OCI-M1 (cell line): ENCODE data around the gene OR10V1.
"Not testable (repeated sequence)": the region's sequence is repeated elsewhere in the genome, so short reads cannot be mapped to it uniquely, and the experiment has no call there.

Experiments
- DNase-seq: peaks from one replicate; lab custom pipeline; 2025; lab: John Stamatoyannopoulos, UW

The OR10V1 gene

GRCh38 chr11:59708537-59708936 is 5.1 kb downstream of the OR10V1 start:
- DNase-seq: no peak

DNA sequence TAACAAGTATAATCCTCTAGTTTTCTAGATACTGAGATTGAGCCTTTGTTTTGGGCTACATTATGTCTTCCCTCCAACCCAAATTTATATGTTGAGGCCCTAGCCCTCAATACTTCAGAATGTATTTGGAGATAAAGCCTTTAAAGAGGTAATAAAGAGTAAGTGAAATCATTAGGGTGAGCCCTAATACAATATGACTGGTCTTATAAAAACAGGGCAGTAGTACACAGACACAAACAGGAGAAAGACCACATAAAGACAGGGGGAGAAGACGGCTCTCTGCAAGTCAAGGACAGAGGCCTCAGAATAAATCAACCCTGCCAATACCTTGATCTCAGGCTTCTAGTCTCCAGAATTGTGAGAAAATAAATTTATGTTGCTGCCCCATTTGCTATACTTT is 6.3 kb downstream of the OR10V1 start:
- DNase-seq: no peak

DNA sequence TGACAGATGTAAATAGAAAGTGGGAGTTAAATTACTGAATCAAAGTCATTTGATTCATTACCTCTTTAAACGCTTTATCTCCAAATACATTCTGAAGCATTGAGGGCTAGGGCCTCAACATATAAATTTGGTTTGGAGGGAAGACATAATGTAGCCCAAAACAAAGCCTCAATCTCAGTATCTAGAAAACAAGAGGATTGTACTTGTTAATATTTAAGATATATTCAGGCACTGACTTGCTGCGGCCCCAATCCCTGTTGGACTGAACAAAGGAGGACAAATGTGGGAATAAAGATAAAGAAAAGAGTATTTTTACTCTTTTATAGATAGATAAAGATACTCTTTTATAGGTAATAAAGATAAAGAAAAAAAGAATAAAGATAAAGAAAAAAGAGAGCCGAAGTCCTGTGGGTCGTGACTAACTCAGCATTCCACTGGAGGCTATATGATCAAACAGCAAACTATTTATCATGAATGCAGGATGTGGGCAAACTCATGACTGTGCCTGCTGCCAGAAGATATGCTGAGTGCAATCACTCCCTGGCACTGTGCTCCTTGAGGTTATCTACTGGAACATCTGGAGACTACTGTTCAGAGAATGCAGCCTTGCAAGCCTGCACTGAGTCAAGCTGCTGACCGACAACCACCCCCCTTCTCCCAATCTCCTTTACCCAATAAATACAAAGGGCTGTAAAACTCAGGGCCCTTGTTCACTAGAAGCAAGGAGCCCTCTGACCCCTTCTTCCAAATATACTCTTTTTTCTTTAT is 6.9 kb downstream of the OR10V1 start:
- peak; percentile 93 for DNase-seq

DNA sequence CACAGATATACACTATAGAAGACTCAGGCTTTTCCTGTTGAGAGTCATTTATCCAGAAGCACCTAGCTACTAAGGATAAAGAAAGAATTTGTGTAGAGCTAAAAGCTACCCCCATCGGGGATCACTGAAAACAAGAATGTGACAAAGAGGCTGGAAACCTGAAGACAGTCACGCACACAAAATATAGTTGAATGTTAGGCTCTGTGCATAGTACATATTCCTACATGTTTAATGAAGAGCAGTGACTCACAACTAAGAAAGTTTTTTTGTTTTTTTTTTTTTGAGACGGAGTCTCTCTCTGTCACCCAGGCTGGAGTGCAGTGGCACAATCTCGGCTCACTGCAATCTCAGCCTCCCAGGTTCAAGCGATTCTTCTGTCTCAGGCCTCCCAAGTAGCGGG is 8.4 kb downstream of the OR10V1 start:
- no peak for DNase-seq

GRCh38 chr11:59703515-59703914 is 10.1 kb downstream of the OR10V1 start:
- DNase-seq: not testable (repeated sequence)

GRCh38 chr11:59700157-59700556 is 13.5 kb downstream of the OR10V1 start:
- DNase-seq: not testable (repeated sequence)

GRCh38 chr11:59698506-59698905 is 15.1 kb downstream of the OR10V1 start:
- no peak for DNase-seq

DNA sequence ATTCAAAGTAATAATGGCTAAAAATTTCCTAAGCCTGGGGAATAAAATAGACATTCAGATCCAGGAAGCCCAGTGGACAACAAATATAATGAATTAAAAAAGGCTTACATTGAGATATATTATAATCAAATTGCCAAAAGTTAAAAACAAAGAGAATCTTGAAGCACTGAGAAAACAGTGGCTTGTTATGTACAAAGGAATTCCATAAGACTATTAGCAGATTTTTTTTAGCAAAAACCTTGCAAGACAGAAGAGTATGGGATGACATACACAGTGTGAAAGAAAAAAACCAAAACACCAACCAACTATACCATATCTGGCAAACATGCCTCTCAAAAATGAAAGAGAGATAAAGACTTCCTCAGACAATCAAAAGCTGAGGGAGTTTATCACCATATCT is 20.7 kb downstream of the OR10V1 start:
- DNase-seq: no peak

DNA sequence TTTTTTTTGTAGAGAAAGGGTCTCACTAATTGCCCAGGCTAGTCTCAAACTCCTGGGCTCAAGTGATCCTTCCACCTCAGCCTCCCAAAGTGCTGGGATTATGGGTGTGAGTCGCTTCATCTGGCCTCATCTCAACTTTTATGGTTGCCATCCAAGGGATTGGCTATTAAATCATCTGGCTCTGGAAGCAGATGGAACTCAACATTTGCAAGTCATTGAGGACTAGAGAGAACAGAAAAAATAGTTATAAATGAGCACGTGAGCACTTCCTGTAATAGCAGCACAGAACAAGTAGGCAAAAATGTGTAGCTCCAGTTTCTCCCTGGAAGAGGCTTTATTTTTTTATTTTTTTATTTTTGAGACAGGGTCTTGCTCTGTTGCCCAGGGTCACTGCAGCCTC is 22.5 kb downstream of the OR10V1 start:
- no peak for DNase-seq

- DNase-seq: no peak
Measured at GRCh38 chr11:59689015-59689414, 24.6 kb downstream of the OR10V1 start.

- DNase-seq: peak; percentile 79
Measured at GRCh38 chr11:59681260-59681725, 32.4 kb downstream of the OR10V1 start.

DNA sequence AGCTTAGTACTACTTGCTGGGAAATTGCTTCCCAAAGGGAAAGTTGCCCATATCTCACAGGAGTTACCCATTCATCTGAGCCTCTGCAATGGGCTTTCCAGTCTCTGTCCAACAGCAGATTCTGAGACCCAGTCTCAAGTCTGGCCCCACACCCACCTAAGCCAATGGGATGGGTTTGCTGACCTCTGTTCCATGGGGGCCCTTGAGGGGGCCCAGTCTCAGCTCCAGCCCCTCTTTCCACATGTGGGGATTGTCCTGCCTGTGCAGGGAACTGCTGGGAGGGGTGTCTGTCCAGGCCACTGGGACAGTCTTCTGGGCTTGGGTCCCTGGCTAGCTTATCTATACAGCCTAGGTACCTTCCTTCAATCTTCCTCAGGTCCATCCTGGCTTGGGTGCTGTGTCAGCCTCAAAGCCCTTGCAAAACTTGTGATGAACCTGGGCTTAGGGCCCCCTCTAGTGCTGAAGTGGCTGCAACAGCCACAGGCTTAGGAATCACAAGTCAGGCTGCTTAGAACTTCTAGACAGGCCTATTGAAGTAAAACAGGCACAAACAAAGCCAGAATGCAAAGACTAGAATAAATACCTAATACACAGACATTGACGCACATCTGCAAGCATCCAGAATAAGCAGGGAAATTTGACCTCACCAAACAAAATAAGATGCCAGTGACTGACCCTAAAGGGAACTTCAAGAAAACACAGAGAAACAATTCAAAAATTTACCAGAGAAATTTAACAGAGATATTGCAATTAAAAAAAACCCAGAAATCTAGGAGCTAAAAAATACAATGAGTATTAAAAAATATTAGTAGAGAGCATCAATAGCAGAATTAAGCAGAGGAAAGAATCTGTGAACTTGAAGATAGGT is 33.1 kb downstream of the OR10V1 start:
- peak; percentile 90 for DNase-seq

DNA sequence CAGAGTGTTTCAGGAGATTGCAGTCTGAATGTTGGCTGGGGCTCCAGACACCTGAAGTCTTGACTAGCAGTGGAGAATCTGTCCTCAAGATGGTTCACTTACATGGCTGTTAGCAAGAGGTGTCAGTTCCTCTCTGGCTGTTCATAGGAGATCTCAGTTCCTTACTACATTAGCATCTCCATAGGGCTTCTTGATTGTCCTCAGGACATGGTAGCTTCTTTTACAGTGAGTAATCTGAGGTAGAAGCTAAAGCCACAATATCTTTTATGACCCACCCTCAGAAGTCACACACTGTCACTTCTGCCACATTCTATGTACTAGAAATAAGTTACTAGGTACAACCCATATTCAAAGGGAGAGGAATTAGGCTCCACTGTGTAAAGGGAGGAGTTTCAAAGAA is 34.3 kb downstream of the OR10V1 start:
- no peak for DNase-seq

- DNase-seq: no peak
Measured at GRCh38 chr11:59678813-59679165, 34.9 kb downstream of the OR10V1 start.

- no peak for DNase-seq
Measured at GRCh38 chr11:59678118-59678812, 35.4 kb downstream of the OR10V1 start.

GRCh38 chr11:59676205-59676604 is 37.4 kb downstream of the OR10V1 start:
- DNase-seq: no peak

DNA sequence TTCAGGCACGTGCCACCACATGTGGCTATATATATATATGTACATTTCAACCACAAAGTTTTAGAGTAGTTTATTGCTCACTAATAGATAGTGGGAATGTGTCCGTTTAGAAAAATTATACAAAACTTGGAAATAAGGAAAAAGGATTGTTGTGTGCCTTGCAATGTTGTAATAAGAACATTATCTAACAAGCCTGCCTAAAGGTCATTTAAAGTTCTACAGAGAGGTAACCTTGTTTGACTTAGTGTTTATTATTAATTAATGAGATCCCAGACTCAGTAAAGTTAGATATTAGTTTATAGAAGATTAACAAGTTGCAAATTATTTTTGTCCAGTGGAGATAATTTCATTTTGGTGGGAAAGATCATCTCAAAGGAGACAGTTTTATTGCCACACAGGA is 39.4 kb downstream of the OR10V1 start:
- DNase-seq: no peak

- DNase-seq: no peak
Measured at GRCh38 chr11:59673291-59673690, 40.4 kb downstream of the OR10V1 start.

DNA sequence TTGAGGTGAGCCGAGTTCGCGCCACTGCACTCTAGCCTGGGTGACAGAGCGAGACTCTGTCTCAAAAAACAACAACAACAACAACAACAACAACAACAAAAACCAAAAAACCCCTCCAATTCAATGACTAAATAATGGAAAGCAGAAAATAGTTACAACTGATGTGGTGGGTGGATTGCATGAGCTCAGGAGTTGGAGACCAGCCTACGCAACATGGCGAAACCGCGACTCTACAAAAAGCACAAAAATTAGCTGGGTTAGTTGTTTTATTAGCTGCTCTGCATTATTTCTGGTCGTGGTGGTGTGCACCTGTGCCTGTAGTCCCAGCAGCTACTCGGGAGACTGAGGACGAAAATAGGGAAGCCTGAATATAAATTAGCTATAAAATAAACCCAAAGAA is 42.2 kb downstream of the OR10V1 start:
- no peak for DNase-seq

- peak; percentile 57 for DNase-seq
Measured at GRCh38 chr11:59669611-59670009, 44.0 kb downstream of the OR10V1 start.

- DNase-seq: peak; percentile 98
Measured at GRCh38 chr11:59668950-59669610, 44.6 kb downstream of the OR10V1 start, which contains the start of gene PATL1. PATL1 (minus strand) TSS chr11:59669037; CDS start chr11:59668895, 142 bp downstream.
